HG03439 (cell line): ENCODE measurements around the gene SFMBT2.
"Not testable (repeated sequence)": the region's sequence is repeated elsewhere in the genome, so short reads cannot be mapped to it uniquely, and the experiment has no call there.

ENCODE experiments used
- ATAC-seq: cut with Tn5 transposase; IDR thresholded peaks from one replicate; pipeline ENCODE4 v1.9.1; 2021; ENCODE audit warnings: mild to moderate bottlenecking, moderate library complexity; ENCODE audit not compliant: unreplicated experiment

The SFMBT2 gene

DNA sequence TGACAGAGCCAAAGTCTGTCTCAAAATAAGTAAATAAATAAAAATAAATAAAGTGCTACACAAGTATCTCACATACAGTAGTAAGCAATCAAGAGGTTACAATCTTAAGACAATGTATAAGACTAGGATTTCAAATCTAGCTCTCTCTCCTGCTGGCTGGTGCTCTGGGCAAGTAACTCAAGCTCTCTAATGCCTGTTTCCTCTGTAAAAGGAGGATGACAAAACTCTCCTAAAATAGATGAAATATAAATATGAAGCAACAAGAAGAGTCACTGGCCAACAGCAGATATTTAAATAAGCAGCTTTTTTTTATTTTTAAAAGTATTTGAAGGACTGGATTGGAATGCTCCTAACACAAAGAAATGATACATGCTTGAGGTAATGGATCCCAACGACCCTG is 7.2 kb downstream of the SFMBT2 start:
- no peak for ATAC-seq

DNA sequence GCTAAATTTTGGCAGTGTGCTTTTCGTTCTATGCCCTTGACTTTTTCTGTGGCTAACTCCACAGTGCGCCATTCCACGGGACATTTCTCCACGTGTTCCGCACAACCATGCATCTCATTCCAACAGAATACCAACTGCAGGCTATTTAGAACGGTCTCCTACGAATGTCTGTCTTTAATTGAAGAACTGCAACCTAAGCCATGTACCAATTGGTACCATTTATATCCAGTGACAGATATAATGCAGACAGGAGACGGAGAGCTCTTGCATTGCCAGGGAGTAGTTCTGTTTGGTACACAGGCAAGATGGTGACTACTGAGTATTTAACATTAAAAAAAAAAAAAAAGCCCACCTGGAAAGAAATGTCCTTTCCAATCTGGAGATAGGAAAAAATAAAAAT is 9.1 kb downstream of the SFMBT2 start:
- ATAC-seq = no peak

DNA sequence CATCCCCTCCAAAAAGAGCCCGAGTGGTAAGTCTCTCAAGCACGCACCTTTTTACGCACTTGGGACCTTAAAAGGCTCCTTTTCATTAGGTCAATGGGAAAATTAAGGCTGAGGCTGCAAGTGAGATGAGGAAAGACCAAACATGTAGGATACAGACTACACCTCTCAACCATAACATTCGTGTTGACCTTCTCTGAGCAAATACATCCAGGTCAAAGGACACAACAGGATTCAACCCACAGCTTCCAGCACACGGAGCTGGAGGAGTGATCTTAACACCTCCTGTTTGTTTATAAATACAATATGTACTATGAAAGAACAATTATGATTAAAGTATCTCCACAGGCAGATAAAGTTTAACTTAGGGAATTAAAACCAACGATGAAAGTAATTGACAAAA is 9.7 kb downstream of the SFMBT2 start:
- no peak for ATAC-seq

DNA sequence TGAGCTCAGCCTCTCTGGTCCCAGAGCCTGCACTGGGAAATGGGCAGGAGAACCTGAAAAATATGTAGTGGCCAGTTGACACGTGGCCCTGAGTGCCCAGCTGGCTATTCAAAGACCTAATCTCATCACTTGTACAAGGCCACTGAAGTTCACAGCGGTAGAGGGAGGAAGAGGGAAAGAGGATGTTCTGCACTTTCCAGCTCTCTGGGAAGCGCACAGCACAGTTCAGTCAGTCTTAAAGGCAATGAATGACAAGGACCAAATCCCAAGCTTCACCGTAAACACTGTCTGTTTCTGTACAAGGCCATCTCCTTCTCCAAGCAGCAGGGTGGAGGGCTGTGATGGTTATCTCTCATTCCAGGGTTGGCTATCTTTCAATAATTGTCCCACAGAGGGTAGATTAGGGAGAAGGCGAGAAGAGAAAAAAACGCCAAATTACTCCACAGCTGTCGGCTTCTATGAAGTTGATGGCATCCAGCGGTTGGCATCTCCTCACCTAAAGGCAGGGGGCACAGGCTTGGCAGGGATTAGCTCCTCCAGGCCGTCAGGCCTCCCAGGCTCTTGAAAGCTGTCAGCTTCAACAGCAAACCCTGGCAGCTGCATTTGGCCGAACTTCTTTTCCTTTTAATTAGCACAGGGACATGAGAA is 10.6 kb downstream of the SFMBT2 start:
- ATAC-seq = no peak

DNA sequence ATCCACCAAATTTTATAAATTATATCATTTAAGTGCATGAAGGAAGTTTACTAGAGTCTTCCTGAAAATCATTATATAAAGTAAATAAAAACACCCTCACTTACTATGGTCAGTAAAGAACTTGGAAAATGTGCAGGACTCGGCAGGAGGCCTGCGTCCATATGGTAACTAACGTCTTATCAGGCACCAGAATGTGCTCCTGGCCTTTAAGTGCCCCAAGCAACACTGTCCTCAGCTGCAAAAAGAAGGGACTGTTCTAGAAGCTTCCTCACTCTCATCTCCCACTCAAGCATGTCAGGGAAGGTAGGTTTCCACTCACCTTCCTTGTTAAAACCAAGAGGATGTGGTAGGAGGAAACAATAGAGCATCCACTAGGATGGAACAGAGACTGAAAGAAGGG is 11.3 kb downstream of the SFMBT2 start:
- no peak for ATAC-seq

DNA sequence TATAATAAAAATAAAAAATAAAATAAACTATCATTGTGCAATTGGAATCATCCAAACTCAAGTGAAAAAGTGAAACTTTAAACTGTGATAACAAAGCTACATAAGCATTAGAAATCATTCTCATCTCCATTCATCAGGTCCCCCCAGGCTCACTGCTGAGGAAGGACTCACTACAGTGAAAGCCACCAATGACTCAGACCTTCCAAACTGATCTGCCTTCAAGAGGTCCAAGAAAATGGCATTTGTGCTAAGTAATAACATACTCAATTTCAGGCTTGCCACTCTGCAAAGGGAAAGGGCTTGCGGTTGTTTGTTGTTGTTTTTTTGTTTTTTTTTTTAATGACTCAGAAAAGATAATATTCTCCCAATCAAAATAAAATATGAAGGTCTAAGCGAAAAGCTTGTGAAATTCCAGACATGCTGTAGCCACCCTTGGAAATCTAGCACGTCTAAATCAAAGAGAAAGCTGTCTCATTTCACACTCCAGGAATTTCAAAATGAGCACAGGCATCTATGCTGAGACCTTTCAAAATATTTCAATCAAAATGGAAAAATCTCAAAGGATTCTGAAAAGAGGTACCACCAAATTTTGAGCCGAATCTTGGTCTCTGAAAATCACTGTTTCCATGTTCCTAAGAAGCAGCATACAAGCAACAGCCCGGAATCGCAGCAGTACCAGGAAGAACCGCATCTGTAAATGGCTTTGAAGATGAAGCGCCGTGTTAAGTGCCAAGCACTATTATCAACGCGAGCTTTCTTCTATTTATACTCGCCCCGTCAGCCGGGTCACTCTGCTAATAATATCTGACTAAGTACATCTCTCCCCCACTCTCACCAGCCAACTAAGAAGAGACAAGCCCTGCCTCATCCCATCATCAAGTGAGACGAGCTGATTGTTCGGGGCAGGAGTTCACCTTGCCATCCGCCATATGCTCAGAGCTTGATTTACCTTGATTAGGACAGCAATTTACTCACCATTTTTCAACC is 13.5 kb downstream of the SFMBT2 start:
- no peak for ATAC-seq

DNA sequence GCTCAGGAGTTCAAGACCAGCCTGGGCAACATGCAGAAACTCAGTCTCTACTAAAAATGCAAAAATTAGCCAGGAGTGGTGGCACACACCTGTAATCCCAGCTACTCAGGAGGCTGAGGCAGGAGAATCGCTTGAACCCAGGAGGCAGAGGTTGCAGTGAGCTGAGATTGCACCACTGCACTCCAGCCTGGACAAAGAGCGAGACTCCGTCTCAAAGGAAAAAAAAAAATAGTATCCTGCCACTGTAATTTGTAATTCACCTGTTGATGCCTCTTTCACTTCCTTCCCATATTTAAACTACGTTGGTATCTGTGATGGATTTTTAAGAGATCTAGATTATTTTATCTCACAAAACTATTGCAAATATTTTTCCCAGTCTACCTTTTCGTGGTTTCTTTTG is 18.5 kb downstream of the SFMBT2 start:
- not testable (repeated sequence) for ATAC-seq

DNA sequence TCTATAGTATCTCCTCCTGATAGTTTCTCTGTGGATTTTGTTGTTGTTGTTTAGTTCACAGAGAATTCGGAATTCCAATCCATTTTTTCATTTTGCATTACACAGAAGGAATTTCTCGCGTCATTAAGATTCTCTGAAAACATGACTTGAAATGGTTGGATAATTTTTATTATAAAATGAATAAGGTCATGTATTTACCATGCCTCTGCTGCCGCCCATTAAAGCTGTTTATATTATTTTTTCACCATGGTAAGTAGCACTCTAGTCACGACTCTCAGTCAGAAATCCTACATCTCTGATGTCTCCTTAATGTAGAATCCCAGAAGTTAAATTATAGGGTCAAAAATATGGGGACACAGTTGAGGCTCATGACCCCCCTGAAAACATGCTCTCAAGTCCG is 19.1 kb downstream of the SFMBT2 start:
- no peak for ATAC-seq

DNA sequence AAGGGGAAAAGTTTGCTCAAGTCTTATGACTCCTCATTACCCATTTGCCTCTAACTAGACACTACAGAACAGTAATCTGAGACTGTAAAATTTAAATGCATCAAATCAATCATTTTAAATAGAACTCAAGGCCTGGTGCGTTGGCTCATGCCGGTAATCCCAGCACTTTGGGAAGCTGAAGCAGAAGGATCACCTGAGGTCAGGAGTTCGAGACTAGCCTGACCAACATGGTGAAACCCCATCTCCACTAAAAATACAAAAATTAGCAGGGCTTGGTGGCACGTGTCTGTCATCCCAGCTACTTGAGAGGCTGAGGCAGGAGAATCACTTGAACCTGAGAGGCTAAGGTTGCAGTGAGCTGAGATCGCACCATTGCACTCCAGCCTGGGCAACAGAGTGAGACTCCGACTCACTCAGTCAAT is 20.1 kb downstream of the SFMBT2 start:
- not testable (repeated sequence) for ATAC-seq

DNA sequence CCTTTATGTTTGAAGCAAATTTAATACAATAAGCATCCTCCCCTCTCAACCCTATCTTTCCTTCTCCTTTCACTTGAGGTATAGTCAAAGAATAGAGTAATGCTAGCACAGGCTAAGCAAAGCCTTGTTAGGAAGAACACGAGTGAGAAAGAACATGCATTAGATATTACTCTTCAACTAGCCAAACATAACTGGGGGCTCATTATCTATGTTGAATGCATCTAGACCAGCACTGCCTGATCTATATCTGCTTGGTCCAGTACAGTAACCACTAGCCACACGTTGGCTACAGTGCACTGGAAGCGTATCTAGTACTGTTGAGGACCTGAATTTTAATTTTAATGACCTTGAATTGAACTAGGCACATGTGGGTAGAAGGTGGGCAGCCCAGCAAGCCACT is 21.0 kb downstream of the SFMBT2 start:
- ATAC-seq = no peak

DNA sequence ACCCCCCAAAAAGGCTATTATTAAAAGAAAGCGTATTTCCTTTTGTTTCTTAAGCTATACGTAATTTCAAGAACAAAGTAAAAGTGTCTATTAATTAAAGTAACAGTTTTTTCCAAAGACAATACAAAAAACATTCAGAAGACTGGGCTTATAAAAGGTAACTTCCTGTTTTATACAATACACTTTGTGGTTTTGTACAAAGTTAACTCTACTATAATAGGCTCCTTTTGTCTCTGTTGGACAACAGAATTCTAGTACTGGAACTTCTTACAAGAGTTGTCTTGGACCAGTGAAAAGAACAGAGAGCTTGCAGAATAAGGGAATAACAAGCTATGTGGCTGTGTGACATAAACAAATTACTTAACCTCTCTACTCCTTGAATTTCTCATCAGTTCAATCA is 21.5 kb downstream of the SFMBT2 start:
- no peak for ATAC-seq

DNA sequence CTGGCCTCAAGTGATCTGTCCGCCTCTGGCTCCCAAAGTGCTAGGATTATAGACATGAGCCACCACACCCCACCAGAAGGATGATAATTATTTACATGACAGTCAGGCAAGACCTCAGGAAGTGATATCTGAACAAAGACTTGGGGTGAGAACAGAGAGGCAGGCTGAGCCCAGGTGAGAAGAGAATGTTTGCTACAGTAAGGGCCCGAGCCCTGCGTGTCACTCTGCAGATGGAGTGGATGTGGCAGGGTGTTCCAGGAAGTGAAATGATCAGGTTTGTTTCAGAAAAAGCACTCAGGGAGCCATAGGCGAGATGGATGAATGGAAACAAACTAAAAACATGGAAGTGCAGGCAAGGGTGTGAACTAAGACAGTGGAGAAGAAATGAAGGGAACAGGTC is 22.2 kb downstream of the SFMBT2 start:
- ATAC-seq = no peak

DNA sequence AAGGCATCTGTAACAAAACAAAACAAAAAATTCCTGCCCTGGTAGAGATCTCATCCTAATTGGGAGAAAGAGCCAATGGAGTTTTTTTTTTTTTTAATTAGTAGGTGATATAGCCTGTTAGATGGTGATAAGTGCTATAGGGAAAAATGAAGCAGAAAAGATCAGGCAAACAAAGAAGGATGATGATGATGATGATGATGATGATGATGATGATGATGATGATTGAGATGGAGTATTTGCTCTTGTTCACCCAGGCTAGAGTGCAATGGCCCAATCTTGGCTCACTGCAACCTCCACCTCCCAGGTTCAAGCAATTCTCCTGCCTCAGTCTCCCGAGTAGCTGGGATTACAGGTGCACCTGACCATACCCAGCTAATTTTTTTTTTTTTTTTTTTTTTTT is 22.7 kb downstream of the SFMBT2 start:
- ATAC-seq = not testable (repeated sequence)

DNA sequence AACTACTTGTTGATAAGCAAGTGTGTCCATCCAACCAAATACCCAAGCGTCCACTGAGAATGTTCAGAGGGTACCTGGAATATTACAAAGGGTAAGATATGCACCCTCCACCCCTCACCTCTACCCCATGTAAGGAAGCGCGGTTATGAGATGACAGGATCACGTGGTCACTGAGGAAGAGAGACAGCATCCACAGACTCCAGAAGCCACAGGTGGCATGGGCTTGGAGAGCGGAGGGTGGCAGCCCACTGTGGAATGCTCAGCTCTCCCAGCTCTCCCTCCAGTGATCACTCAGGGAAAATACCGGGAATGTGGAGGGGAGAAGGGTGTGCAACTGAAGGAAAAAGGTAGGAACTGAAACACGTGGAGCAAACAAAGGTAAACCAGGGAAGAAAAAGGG is 25.7 kb downstream of the SFMBT2 start:
- no peak for ATAC-seq

DNA sequence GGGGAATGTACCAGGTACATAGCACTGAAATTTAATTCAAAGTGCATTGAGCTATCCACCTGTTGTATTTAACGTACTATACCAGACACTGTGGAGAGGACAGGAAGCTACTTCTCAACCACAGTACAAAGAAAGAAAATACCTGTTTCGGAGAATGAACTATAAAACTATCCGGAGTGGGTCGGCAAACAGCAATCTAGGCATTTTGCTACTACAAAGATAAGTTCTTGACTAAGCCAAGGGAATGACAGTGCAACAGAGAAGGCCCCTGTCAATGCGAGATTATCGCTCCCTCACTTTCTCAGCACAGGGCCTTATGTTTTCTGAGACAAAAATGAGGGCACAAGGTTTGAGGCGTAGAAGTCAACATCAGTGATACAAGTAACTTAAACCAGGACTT is 27.4 kb downstream of the SFMBT2 start:
- ATAC-seq = no peak

DNA sequence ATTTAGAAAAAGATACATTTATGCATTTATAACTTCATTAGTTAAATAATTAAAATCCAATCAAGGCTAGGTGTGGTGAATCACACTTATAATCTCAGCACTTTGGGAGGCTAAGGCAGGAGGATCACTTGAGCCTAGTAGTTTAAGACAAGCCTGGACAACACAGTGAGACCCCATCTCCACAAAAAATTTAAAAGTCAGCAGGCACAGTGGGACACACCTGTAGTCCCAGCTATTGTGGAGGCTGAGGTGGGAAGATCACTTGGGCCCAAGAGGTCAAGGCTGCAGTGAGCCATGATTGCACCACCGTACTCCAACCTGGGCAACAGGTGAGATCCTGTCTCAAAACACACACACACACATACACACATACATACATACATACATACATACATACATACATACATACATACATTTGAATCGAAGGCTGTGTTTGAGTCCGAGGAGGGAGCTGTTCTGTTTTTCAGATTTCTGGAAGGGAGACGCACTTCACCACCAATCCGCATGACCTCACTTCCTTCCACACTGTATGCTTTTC is 30.1 kb downstream of the SFMBT2 start:
- ATAC-seq = no peak

DNA sequence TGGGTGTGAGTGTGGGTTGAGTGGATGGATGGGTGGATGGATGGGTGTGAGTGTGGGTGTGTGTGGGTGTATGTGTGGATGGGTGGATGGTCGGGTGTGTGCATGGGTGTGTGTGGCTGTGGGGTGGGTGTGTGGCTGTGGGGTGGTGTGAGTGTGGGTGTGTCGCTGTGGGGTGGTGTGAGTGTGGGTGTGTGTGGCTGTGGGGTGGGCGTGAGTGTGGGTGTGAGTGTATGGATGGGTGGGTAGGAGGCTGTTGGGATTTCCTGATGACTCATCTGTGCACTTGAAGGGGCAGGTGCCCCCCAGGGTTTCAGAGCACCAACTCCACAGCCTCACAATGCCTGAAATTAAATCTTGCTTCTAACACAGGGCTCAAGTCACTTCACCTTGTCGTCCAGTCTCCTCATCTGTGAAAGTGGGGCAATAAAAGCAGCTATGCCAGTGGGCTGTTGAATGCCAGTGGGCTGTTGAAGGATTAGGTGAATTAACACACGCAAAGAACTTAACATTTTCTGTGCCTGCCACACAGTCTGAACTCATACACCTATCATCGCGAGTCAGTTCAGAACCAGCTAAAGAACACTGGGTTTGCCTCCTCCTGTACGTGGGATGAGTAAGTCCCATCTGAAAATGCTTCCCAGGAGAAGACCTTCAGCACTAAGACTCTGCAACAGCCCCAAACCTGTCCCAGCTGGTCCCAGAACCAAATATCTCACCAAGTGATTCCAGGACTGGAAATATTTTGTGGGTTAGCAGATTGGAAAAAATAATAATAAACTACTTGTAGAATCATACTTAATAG is 32.0 kb downstream of the SFMBT2 start:
- ATAC-seq = no peak

DNA sequence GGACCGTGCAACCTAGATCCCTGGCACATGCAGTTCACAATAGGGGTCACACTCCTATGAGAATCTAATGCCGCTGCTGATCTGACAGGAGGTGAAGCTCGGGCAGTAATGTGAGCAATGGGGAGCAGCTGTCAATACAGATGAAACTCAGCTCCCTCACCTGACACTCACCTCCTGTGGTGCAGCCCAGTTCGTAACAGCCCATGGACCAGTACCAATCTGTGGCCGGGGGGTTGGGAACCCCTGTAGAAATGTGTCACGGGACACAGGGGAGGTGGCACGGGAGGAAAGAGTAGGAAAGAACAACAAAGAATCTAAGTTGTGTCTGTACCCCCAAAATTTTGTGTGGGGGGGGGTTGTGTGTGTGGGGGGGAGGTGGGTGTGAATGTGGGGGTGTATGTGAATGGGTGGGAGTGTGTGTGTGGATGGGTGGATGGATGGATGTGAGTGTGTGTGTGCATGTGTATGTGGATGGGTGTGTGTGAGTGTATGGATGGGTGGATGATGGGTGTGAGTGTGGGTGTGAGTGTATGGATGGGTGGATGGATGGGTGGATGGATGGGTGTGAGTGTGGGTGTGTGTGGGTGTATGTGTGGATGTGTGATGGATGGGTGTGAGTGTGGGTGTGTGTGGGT is 33.1 kb downstream of the SFMBT2 start:
- ATAC-seq = no peak

DNA sequence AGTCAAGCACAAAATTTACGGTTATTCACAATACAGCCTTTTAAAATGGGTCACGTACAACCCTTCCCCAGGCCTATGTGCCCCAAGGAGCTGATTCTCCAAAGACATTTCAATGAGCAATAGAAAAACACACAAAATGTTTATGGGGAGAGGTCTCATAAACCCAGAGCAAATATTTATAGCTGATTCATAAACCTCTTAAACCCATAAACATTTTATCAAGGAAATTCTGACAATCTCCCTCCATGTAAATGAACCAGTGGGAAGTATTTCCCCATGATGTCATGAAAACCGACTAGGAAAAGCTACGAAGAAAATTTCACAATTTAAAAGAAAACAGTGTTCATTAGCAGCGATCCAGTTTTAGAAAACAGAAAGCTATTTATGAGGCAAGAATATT is 36.0 kb downstream of the SFMBT2 start:
- ATAC-seq = no peak

DNA sequence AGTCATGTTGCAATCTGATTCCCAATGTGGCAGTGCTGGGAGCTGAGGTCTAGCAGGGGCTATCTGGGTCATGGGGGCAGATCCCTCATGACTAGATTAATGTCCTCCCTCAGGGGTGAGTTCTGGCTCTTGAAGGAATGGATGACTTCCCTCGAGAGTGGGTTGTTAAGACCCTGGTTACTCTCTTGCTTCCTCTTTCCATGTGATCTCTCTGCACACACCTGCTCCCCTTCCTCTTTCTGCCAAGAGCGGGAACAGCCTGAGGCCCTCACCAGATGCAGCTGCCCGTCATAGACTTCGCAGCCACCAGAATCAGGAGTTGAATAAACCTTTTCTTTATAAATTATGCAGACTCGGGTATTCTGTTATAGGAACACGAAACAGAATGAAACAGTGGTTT is 37.8 kb downstream of the SFMBT2 start:
- no peak for ATAC-seq

DNA sequence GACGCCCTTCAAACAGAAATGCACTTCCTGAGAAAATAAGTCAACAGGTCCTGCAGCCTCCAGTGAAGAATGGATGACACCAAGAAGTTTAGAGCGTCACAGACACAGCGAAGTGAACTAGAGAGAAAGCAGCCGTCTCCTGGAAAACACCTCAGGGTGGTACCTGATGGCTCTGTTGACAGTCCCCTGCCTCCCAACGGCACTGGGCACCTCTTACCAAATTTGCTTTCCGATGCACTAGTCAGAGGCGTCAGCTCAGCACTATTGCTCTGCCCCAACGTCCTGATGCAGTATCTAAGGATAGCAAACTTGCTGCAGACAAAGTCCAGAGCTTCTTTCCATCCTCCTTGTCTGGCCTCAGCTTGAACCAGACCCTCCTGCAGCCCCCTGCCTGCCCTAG is 38.3 kb downstream of the SFMBT2 start:
- no peak for ATAC-seq
